ENCODE results near the gene NAAA.

DNA sequence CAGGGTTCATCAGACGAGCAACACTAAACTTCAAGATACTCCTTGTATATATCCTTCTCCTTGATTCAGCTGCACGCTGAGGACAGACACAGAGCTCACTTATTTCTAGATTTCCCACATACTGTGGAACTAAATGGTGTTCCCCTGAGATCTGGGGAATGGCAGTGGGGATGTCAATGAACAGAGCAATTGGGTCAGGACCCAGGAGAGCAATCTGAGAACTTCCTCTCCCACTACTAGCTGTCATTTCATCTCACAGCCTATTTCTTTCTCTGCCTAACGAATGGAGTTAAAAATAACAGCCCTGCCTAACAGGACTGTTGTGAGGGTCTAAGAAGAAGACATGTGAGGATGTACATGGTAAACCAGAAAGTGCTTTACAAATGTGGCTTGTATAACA lies 10.7 kb downstream of the NAAA start:
- TF ChIP-seq, protein P1, sequence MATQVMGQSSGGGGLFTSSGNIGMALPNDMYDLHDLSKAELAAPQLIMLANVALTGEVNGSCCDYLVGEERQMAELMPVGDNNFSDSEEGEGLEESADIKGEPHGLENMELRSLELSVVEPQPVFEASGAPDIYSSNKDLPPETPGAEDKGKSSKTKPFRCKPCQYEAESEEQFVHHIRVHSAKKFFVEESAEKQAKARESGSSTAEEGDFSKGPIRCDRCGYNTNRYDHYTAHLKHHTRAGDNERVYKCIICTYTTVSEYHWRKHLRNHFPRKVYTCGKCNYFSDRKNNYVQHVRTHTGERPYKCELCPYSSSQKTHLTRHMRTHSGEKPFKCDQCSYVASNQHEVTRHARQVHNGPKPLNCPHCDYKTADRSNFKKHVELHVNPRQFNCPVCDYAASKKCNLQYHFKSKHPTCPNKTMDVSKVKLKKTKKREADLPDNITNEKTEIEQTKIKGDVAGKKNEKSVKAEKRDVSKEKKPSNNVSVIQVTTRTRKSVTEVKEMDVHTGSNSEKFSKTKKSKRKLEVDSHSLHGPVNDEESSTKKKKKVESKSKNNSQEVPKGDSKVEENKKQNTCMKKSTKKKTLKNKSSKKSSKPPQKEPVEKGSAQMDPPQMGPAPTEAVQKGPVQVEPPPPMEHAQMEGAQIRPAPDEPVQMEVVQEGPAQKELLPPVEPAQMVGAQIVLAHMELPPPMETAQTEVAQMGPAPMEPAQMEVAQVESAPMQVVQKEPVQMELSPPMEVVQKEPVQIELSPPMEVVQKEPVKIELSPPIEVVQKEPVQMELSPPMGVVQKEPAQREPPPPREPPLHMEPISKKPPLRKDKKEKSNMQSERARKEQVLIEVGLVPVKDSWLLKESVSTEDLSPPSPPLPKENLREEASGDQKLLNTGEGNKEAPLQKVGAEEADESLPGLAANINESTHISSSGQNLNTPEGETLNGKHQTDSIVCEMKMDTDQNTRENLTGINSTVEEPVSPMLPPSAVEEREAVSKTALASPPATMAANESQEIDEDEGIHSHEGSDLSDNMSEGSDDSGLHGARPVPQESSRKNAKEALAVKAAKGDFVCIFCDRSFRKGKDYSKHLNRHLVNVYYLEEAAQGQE (IDR thresholded peaks at IDR 0.05), result no peak
- TF ChIP-seq CEBPB (IDR thresholded peaks at IDR 0.05) (no peak), CTCF (IDR thresholded peaks at IDR 0.05) (no peak), RFX5 (IDR thresholded peaks at IDR 0.05) (no peak), SMC3 (IDR thresholded peaks at IDR 0.05) (no peak), POLR2A (IDR thresholded peaks at IDR 0.05; ENCODE audit: low read length) (no peak), JUN (IDR thresholded peaks at IDR 0.05) (no peak), SREBF2 (IDR thresholded peaks at IDR 0.05) (no peak), MAZ (IDR thresholded peaks at IDR 0.05; ENCODE audit: borderline replicate concordance, low read depth, low read length) (no peak), EP300 (IDR thresholded peaks at IDR 0.05) (no peak), CHD2 (IDR thresholded peaks at IDR 0.05; ENCODE audit: low read length, partially characterized antibody) (no peak)
- TF ChIP-seq, protein P2, sequence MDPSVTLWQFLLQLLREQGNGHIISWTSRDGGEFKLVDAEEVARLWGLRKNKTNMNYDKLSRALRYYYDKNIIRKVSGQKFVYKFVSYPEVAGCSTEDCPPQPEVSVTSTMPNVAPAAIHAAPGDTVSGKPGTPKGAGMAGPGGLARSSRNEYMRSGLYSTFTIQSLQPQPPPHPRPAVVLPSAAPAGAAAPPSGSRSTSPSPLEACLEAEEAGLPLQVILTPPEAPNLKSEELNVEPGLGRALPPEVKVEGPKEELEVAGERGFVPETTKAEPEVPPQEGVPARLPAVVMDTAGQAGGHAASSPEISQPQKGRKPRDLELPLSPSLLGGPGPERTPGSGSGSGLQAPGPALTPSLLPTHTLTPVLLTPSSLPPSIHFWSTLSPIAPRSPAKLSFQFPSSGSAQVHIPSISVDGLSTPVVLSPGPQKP (IDR thresholded peaks at IDR 0.05; ENCODE audit: low read depth, low read length), result no peak

Data from A549 (cell line).